Sigmoid colon (tissue), 7 donors: ENCODE measurements around the gene JMJD7. TPM values are rescaled to one million over a fixed set of nuclear protein-coding genes. Genes with fewer than 3 reads are reported as not detected.

Source experiments
- DNase-seq: peaks from one replicate; pipeline ENCODE4 v3.0.0-alpha.2; 2019
- H3K27ac ChIP-seq, 4 donors: fragments of 200-600 bp; sonication (generic); one replicate each; pipeline ENCODE4 v1.5.1; 2016 to 2019; ENCODE audit warnings: mild to moderate bottlenecking in 1 of 4
- H3K27me3 ChIP-seq, 3 donors: fragments of 200-600 bp; sonication (generic); one replicate each; pipeline ENCODE4 v1.5.1; 2019; ENCODE audit warnings: mild to moderate bottlenecking in 1 of 3
- H3K36me3 ChIP-seq, 4 donors: fragments of 200-600 bp; sonication (generic); one replicate each; pipeline ENCODE4 v1.5.1; 2016 to 2019
- H3K4me1 ChIP-seq, 4 donors: fragments of 200-600 bp; sonication (generic); one replicate each; pipeline ENCODE4 v1.5.1; 2017 to 2019
- H3K4me3 ChIP-seq, 4 donors: fragments of 200-600 bp; sonication (generic); one replicate each; pipeline ENCODE4 v1.5.1; 2017 to 2019; ENCODE audit warnings: mild to moderate bottlenecking in 2 of 4, moderate library complexity in 1 of 4
- H3K9me3 ChIP-seq, 4 donors: fragments of 200-600 bp in 3 of 4; sonication (generic) in 3 of 4; one replicate each; pipeline versions ENCODE4 v1.5.1 to v1.6.1; 2013 to 2019
- EP300 ChIP-seq, 4 donors: sonication (generic); formaldehyde crosslinking; IDR thresholded peaks; one replicate each; pipeline ENCODE4 v1.6.1; 2017; ENCODE audit warnings: antibody characterized with exemption in 4 of 4
- POLR2A ChIP-seq, 2 donors: fragments of 450-650 bp; IDR thresholded peaks; one replicate each; pipeline ENCODE4 v1.6.1; 2016; ENCODE audit warnings: antibody characterized with exemption in 2 of 2, mild to moderate bottlenecking in 2 of 2, moderate library complexity in 2 of 2
- POLR2AphosphoS5 ChIP-seq, 4 donors: sonication (generic); formaldehyde crosslinking; IDR thresholded peaks; one replicate each; pipeline ENCODE4 v1.6.1; 2017; ENCODE audit warnings: antibody characterized with exemption in 4 of 4
- WGBS, 2 donors: extraction: QIAGEN DNeasy Blood & Tissue Kit; methylation state at CpG; one replicate each; pipeline ENCODE4 v1.1.7; 2013; 5-methylcytosine and 5-hydroxymethylcytosine counted together
- intact Hi-C: fragments of 100-400 bp; cut with DNase I; formaldehyde crosslinking; loops from one replicate; pipeline ENCODE4 v1.15.1; 2023
- polyA plus RNA-seq, 3 donors: library from polyadenylated mRNA; stranded (reverse); fragments of 200-250 nt; gene quantifications; one replicate each; pipeline ENCODE4 v1.2.3, GENCODE V29; 2013
- total RNA-seq, 4 donors: library from RNA; depleted of rRNA; stranded (reverse); fragments of >200 nt; gene quantifications; one replicate each; pipeline ENCODE4 v1.1.0, GENCODE V29; 2016
- TF ChIP-seq, protein P1 (sequence below), 4 experiments: fragments of 450-650 bp in 3 of 4; fragments of 200-600 bp in 1 of 4; IDR thresholded peaks; one replicate each; pipeline ENCODE4 v1.5.1; 2016 to 2019; ENCODE audit warnings: antibody characterized with exemption in 4 of 4, mild to moderate bottlenecking in 3 of 4, moderate library complexity in 2 of 4
- donor health status: healthy with polysubstance abuse.
- donor health status: Bipolar disorder and iron deficiency.
- donor health status: healthy.

JMJD7 gene
- total and polyA plus RNA-seq, 7 donors = 9.5 to 14.0 (median 10.7) TPM

DNA sequence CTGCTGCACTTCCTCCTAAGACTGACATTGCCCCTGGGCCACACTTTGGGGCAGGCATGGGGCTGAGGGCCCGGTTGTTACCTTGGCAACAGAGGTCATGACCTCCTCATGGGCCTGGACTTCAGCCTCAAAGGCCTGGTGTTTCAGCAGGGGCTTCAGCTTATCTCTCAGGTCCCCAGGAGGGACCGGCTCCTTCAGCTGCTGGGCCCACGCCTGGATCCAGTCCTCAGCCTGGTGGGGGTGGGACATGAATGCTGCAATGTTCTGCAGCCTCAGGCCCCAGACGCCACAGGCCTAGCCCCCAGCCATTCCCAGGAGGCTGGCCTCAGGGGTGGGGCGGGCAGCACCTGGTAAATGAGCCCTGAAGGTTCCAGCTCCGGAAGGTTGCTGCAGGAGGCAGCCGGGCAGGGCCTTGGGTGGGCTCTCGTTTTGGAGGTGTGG is 38.4 kb downstream of the JMJD7 start:
- no peak for DNase-seq
- H3K9me3 ChIP-seq = no peaks in the 10 kb centered on the region
- intact Hi-C loops = no loop called here
- no peaks in the 10 kb centered on the region for H3K27me3 ChIP-seq
- TF ChIP-seq POLR2AphosphoS5 (IDR thresholded peaks at IDR 0.05) = no peak
- TF ChIP-seq, protein P1, sequence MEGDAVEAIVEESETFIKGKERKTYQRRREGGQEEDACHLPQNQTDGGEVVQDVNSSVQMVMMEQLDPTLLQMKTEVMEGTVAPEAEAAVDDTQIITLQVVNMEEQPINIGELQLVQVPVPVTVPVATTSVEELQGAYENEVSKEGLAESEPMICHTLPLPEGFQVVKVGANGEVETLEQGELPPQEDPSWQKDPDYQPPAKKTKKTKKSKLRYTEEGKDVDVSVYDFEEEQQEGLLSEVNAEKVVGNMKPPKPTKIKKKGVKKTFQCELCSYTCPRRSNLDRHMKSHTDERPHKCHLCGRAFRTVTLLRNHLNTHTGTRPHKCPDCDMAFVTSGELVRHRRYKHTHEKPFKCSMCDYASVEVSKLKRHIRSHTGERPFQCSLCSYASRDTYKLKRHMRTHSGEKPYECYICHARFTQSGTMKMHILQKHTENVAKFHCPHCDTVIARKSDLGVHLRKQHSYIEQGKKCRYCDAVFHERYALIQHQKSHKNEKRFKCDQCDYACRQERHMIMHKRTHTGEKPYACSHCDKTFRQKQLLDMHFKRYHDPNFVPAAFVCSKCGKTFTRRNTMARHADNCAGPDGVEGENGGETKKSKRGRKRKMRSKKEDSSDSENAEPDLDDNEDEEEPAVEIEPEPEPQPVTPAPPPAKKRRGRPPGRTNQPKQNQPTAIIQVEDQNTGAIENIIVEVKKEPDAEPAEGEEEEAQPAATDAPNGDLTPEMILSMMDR (IDR thresholded peaks at IDR 0.05) = no peak
- TF ChIP-seq EP300 (IDR thresholded peaks at IDR 0.05) = no peak
- no peaks in the 10 kb centered on the region for H3K36me3 ChIP-seq
- 79 to 85% methylated on average over 8 of the region's 8 CpGs for WGBS, 2 donors
- no peak overlapping the region for H3K27ac ChIP-seq
- H3K4me1 ChIP-seq = no peaks in the 10 kb centered on the region
- no peak overlapping the region for H3K4me3 ChIP-seq

DNA sequence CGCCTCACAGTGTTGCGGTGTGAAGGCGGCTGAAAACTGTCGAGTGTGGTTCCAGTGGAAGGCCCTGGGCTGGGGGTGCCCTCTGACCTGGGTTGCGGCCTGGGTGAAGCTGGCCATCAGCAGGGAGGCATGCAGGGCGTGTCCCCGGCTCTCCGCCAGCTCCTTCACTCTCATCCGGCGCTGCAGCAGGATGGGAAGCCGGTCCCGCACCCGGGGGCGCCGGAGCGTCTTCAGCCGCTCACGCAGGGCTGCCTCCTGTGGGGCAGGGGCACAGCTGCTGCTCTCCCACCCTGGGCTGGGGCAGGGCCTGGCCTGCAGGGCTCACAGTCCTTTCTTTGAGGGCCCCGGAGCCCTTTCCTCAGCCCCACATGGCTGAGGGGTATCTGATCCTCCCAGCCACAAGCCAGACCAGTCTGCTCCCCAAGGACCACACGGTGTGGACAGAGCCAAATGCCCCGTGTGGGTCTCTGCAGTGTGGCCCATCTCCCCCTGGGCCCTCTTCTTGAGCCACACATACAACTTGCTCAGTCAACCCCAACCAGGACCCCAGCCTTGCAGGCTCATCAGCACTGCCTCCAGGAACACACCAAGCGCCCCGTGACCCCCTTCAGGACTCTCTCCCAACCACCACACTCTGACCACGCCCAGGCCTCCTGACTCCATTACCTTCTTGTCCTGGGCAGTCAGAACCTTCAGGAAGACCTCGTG is 39.1 kb downstream of the JMJD7 start:
- no peak overlapping the region for H3K27ac ChIP-seq
- intact Hi-C loops = no loop called here

DNA sequence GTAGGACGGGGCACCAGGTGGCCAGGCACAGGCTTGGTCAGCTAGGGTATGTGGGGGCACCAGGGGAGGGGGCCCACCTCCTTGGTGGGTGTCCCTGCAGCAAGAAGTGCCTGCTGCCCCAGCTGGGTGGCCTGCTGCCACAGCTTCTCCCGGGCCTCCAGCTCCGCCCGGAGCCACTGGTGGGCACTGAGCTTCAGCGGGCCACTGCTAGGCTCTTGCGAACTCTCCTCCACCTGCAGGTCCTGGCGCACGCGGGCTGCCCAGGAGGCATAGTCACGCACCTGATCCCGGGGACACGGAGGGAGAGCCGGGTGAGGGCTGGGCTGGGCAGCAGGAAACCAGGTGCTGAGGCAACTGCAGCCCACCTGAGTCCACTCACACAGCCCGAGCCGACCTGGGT is 40.4 kb downstream of the JMJD7 start:
- intact Hi-C loops = no loop called here
- H3K36me3 ChIP-seq = no peaks in the 10 kb centered on the region
- DNase-seq = no peak
- H3K27ac ChIP-seq = no peak overlapping the region
- H3K9me3 ChIP-seq = no peaks in the 10 kb centered on the region
- TF ChIP-seq, protein P1 (IDR thresholded peaks at IDR 0.05) = no peak
- TF ChIP-seq EP300 (IDR thresholded peaks at IDR 0.05) (no peak), POLR2A (IDR thresholded peaks at IDR 0.05) (no peak), POLR2AphosphoS5 (IDR thresholded peaks at IDR 0.05) (no peak)
- WGBS, 2 donors = 89 to 94% methylated on average over 15 of the region's 15 CpGs
- no peak overlapping the region for H3K4me3 ChIP-seq
- no peaks in the 10 kb centered on the region for H3K27me3 ChIP-seq
- H3K4me1 ChIP-seq = no peaks in the 10 kb centered on the region

More for the DNA sequence above, 39.1 kb downstream of the JMJD7 start:
- DNase-seq = no peak
- no peaks in the 10 kb centered on the region for H3K27me3 ChIP-seq
- TF ChIP-seq, protein P1 (IDR thresholded peaks at IDR 0.05) = no peak
- TF ChIP-seq POLR2AphosphoS5 (IDR thresholded peaks at IDR 0.05) = no peak
- no peak for TF ChIP-seq EP300 (IDR thresholded peaks at IDR 0.05)
- no peak for TF ChIP-seq POLR2A (IDR thresholded peaks at IDR 0.05)
- no peak overlapping the region for H3K4me3 ChIP-seq
- H3K4me1 ChIP-seq = no peaks in the 10 kb centered on the region
- H3K36me3 ChIP-seq = no peaks in the 10 kb centered on the region
- WGBS, 2 donors = 78 to 88% methylated on average over 25 of the region's 25 CpGs
- no peaks in the 10 kb centered on the region for H3K9me3 ChIP-seq

DNA sequence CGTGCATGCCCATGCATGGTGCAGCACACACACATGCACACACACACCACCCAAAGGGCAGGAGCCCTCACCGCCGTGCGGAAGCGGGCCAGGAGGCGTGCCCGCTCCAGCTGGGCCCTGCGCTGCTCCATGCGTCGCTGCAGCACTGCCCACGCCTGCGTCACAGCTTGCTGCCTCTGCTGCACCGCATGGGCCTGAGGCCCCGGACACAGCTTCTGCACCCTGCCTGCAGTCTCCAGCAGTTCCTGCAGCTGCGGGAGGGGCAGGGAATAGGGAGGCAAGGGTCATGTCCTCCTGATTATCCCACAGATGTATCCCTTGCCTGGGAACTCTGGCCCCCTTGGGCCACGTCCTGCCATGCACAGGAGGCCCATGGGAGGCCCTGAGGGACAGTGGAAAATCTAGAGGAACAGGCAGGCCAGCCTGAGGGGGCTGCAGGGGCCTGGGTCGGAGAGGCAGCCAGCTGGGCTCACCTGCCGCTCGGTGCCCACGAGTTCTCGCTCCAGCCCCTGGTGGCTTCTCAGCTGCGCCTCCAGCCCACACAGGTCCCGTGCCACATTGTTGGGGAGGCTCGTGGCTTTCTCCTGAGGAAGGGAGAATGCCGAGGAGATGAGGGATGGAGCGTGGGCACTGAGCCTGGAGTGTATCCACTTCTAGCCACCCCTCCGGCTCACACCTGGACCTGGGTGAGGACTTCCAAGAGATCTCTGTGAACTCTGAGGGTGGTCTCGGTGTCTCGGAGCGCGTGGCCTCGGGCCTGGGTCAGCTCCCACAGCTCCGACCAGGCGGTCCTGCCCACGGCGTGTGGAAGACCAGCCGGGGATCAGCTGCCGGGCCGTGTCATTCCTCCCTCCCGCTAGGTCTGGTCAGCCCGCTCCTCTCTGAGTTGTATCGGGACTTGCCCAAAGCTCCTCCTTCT is 42.1 kb downstream of the JMJD7 start:
- Histone ChIP-seq H3K4me1 (no peaks in the 10 kb centered on the region), H3K27me3 (no peaks in the 10 kb centered on the region), H3K36me3 (no peaks in the 10 kb centered on the region), H3K4me3 (no peak overlapping the region), H3K27ac (no peak overlapping the region), H3K9me3 (no peaks in the 10 kb centered on the region)
- WGBS, 2 donors = 88 to 90% methylated on average over 42 of the region's 42 CpGs
- no peak for TF ChIP-seq EP300 (IDR thresholded peaks at IDR 0.05)
- TF ChIP-seq POLR2A (IDR thresholded peaks at IDR 0.05) = no peak
- TF ChIP-seq, protein P1 (IDR thresholded peaks at IDR 0.05) = no peak
- no peak for TF ChIP-seq POLR2AphosphoS5 (IDR thresholded peaks at IDR 0.05)
- no peak for DNase-seq
- intact Hi-C loops = no loop called here
